PFSK-1 (cell line): Measurements from ENCODE around the gene CDH3.

Source experiments
- FOXP2 ChIP-seq: optimal IDR thresholded peaks from 2 replicates; pipeline ENCODE3; 2011; ENCODE audit warnings: borderline replicate concordance, control low read depth, inconsistent platforms; ENCODE audit not compliant: insufficient read depth; ENCODE audit errors: extremely low read length, extremely low read depth
- POLR2AphosphoS5 ChIP-seq: IDR thresholded peaks from 2 replicates; pipeline ENCODE4 v1.6.1; 2012; ENCODE audit warnings: low read depth, mild to moderate bottlenecking, control low read depth, low read length, moderate library complexity
- SIN3A ChIP-seq: IDR thresholded peaks from 2 replicates; pipeline ENCODE4 v1.6.1; 2012; ENCODE audit warnings: mild to moderate bottlenecking, low read length, moderate library complexity, borderline replicate concordance; ENCODE audit not compliant: insufficient read depth
- TAF1 ChIP-seq: IDR thresholded peaks from 2 replicates; pipeline ENCODE4 v1.6.1; 2012; ENCODE audit warnings: low read length, control low read depth, borderline replicate concordance; ENCODE audit not compliant: insufficient read depth
- TF ChIP-seq, protein P1 (sequence below), 2 experiments: IDR thresholded peaks; 2 replicates each; pipeline versions ENCODE4 v1.6.1 to v1.8.0; 2011 to 2012; ENCODE audit warnings: low read depth in 2 of 2, low read length in 2 of 2, control low read depth in 1 of 2, inconsistent platforms in 1 of 2, mild to moderate bottlenecking in 1 of 2, moderate library complexity in 1 of 2; ENCODE audit not compliant: insufficient read depth in 1 of 2

Gene CDH3

GRCh38 chr16:68662035-68662434 is 16.9 kb downstream of the CDH3 start:
- TF ChIP-seq POLR2AphosphoS5 (no peak), FOXP2 (no peak), SIN3A (no peak), TAF1 (no peak)
- TF ChIP-seq, protein P1, sequence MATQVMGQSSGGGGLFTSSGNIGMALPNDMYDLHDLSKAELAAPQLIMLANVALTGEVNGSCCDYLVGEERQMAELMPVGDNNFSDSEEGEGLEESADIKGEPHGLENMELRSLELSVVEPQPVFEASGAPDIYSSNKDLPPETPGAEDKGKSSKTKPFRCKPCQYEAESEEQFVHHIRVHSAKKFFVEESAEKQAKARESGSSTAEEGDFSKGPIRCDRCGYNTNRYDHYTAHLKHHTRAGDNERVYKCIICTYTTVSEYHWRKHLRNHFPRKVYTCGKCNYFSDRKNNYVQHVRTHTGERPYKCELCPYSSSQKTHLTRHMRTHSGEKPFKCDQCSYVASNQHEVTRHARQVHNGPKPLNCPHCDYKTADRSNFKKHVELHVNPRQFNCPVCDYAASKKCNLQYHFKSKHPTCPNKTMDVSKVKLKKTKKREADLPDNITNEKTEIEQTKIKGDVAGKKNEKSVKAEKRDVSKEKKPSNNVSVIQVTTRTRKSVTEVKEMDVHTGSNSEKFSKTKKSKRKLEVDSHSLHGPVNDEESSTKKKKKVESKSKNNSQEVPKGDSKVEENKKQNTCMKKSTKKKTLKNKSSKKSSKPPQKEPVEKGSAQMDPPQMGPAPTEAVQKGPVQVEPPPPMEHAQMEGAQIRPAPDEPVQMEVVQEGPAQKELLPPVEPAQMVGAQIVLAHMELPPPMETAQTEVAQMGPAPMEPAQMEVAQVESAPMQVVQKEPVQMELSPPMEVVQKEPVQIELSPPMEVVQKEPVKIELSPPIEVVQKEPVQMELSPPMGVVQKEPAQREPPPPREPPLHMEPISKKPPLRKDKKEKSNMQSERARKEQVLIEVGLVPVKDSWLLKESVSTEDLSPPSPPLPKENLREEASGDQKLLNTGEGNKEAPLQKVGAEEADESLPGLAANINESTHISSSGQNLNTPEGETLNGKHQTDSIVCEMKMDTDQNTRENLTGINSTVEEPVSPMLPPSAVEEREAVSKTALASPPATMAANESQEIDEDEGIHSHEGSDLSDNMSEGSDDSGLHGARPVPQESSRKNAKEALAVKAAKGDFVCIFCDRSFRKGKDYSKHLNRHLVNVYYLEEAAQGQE (IDR thresholded peaks at IDR 0.05; ENCODE audit: insufficient read depth in 1 of 2, low read depth in 2 of 2, low read length in 2 of 2), result no peak

DNA sequence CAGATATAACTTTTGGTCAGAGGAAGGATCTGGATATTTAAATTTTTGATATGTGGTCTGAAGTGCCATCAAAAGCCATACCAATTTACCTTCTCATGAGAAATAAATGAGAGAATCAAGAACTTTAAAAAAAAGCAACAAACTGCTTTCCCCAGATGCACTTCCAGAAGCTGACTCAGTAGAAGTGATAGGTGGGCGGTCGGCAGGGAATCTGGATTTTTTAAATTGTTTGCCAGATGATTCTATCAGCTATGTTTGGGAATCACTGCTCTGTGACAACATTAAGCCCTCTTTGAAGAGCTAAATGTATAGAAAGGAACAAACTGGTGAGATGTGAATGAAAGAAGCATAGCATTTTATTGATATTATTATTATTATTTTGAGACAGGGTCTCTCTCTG is 19.2 kb downstream of the CDH3 start:
- TF ChIP-seq POLR2AphosphoS5, result no peak
- TF ChIP-seq, protein P1 (IDR thresholded peaks at IDR 0.05; ENCODE audit: insufficient read depth in 1 of 2, low read depth in 2 of 2, low read length in 2 of 2), result no peak
- no peak for TF ChIP-seq SIN3A
- TF ChIP-seq TAF1, result no peak
- no peak for TF ChIP-seq FOXP2

- no peak for TF ChIP-seq POLR2AphosphoS5
- no peak for TF ChIP-seq SIN3A
- TF ChIP-seq FOXP2, result no peak
- no peak for TF ChIP-seq TAF1
- TF ChIP-seq, protein P1 (IDR thresholded peaks at IDR 0.05; ENCODE audit: insufficient read depth in 1 of 2, low read depth in 2 of 2, low read length in 2 of 2), result no peak
Observed at GRCh38 chr16:68665501-68665900, 20.4 kb downstream of the CDH3 start.

GRCh38 chr16:68668266-68668665 is 23.2 kb downstream of the CDH3 start:
- no peak for TF ChIP-seq TAF1
- TF ChIP-seq, protein P1 (IDR thresholded peaks at IDR 0.05; ENCODE audit: insufficient read depth in 1 of 2, low read depth in 2 of 2, low read length in 2 of 2), result no peak
- no peak for TF ChIP-seq SIN3A
- TF ChIP-seq POLR2AphosphoS5, result no peak
